ENCODE measurements around the gene HDLBP.
"Not testable (repeated sequence)": the region's sequence is repeated elsewhere in the genome, so short reads cannot be mapped to it uniquely, and the experiment has no call there.

The HDLBP gene

DNA sequence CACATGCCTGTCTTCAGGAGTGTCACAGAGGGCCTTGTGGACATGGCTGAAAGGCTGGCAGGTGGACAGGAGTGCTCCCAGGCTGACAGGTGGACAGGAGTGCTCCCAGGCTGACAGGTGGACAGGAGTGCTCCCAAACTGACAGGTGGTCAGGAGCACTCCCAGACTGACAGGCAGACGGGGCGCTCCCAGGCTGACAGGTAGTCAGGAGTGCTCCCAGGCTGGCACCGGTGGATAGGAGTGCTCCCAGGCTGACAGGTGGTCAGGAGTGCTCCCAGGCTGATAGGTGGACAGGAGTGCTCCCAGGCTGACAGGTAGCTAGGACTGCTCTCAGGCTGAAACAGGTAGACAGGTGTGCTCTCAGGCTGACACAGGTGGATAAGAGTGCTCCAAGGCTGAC lies 110.4 kb downstream of the HDLBP start:
- DNase-seq = no peak

DNA sequence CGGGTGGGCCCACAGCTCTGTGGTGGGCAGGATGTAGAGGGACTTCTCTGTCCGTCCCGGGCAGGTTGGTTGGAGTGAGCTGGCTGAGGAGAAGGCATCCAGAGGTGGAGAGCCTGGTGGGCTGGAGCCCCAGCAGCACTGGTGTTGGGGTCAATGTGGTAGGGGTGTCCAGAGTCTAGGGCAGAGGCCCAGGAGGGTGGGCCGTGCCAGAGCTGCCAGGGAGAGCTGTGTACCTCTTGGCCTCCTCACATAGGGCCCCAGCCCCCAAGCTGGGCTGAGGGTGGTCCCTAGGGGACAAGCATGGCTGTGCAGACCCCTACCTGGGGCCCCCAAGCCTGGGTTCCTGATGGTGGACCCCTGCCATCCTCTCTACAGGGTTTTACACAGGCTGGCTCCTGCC lies 111.0 kb downstream of the HDLBP start:
- no peak for DNase-seq

- DNase-seq = no peak
Observed at GRCh38 chr2:241204010-241204384, 111.5 kb downstream of the HDLBP start.

DNA sequence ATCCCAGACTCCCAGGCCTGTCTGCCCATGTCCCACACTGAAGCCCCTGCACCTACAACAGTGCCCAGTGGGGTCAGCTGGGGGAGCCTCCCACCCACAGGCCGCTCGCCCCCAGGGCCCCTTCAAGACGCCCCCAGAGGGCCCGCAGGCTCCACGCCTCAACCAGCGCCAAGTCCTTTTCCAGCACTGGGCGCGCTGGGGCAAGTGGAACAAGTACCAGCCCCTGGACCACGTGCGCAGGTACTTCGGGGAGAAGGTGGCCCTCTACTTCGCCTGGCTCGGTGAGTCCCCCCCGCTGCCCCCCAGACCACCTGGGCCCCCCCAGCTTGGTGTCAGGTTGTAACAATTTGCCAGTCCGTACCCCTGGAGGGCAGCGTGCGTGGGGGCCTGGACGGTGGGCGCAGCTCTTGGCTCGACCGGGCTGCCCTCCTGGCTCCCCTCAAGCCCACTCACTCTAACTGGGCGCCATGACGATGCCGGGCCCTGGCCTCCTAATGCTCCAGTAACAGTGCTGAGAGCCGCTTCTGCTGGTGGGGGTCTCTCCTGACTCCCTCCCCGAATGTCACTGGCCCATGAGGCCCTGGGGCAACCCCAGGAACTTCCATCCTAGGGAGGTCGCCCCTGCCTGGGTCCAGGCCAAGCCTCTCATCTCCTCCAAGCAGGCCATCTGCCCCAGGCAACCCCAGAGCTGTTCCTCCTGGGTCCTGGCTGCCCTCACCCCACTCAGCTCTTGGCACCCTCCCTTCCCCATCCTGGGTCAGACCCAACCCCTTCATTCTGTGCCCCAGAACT lies 112.1 kb downstream of the HDLBP start:
- DNase-seq = no peak

DNA sequence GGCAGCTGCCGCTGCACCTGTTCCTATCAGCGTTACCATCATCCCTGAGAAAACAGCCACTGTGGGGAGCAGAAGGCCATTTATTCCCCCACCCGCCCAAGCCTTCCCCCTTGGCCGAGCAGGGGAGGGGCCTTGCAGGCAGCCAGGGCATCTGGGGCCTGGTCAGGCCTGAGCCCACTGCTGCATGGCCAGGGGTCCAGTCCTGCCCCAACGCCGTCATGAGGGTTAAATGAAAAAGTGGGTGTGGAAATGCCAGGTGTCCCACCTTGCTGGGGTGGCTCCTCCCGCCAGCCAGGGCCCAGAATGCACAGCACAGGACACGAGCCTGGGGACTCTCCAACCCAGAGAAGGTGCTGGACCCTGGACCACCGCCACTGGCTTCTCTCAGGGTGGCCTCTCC lies 112.8 kb downstream of the HDLBP start:
- no peak for DNase-seq

DNA sequence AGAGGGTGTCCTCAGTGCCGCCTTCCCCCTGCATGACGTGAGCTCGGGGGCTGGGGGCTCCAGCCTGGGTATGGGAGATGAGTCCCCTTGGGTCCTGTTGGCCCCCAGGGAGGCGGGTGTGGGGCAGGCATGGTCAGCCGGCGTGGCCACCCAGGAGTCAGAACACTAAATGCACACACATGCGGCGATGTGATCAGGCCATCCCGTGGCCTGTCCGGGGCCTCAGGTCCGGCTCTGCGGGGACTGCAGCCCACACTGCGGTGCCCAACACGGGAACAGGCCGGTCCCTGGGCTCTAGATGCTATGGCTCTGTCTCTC lies 113.2 kb downstream of the HDLBP start:
- DNase-seq = no peak

GRCh38 chr2:241201445-241202267 lies 113.8 kb downstream of the HDLBP start:
- DNase-seq = no peak

DNA sequence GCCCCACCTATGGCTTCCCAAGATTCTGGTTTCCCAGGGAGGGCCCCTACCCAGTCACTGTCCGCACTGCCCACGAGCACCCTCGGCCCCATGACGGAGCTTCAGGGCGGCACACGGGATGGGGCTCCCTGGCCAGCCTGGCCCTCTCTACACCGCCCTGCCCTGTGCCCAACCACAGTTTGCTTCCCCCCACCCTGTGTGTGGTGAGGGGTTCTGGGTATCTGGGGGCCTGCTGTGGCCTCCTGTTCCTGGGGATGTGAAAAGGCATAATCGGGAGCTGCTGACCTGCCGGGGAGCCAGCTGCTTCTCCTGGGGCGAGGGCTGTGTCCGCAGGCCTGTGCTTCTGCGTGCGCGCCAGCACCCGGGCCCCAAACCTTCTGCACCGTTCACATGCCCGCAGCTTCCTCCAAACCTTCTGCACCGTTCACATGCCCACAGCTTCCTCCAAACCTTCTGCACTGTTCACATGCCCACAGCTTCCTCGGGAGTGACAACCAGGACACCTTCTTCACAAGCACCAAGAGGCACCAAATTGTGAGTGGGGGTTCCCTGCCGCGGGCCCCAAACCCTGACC lies 114.6 kb downstream of the HDLBP start:
- DNase-seq = no peak

DNA sequence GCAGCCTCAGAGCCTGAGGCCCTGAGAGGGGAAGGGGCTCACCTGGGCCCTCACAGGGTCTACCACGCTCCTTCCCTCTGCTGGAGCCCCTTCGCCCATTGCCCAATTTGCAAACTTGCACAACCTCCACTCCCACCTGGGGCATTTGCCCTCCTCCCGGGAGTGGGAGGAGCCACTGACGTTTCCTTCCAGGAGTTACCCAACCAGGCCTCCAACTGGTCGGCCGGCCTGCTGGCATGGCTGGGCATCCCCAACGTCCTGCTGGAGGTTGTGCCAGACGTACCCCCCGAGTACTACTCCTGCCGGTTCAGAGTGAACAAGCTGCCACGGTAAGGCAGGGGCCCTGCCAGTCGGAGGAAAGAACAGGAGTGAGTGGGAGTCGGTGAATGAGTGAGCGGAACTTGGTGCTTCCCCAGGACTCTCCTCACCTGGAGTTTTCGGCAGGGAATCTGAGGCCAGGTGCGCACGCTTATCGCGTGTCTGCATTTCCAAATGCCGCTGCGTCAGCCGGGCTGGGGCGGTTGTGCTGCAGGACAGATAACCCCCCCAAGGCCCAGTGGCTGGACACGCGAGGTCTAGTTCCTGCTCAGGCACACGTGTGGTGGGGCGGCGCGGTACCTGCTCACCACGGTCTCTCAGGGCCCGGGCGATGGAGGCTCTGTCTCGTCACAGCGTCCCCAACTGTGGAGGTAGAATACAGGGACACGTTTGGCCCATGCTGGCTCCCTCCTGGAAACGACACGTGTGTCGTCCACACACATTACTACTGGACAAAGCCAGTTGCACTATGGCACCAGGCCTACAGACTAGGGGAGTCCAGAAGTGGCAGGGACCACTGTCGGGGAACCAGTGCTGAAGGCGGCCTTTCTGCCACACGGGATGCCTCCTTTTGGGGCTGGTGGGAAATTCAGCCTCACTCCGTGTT lies 115.3 kb downstream of the HDLBP start:
- DNase-seq = no peak

GRCh38 chr2:241199286-241199685 lies 116.2 kb downstream of the HDLBP start:
- DNase-seq = no peak

- DNase-seq = no peak
Observed at GRCh38 chr2:241198381-241199279, 116.8 kb downstream of the HDLBP start.

GRCh38 chr2:241197947-241198346 lies 117.5 kb downstream of the HDLBP start:
- DNase-seq = no peak

DNA sequence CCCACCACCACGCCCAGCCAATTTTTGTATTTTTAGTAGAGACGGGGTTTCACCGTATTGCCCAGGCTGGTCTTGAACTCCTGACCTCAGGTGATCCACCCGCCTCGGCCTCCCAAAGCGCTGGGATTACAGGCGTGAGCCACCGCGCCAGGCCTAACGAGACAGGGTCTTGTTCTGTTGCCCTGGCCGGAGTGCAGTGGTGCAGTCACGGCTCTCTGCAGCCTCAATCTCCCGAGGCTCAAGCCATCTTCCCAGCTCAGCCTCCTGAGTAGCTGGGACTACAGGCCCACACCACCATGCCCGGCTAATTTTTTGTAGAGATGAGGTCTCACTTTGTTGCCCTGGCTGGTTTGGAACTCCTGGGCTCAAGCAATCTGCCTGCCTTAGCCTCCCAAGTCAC lies 118.2 kb downstream of the HDLBP start:
- DNase-seq = not testable (repeated sequence)

GRCh38 chr2:241195506-241196130 lies 119.9 kb downstream of the HDLBP start:
- no peak for DNase-seq

- no peak for DNase-seq
Observed at GRCh38 chr2:241194811-241195210, 120.7 kb downstream of the HDLBP start.

DNA sequence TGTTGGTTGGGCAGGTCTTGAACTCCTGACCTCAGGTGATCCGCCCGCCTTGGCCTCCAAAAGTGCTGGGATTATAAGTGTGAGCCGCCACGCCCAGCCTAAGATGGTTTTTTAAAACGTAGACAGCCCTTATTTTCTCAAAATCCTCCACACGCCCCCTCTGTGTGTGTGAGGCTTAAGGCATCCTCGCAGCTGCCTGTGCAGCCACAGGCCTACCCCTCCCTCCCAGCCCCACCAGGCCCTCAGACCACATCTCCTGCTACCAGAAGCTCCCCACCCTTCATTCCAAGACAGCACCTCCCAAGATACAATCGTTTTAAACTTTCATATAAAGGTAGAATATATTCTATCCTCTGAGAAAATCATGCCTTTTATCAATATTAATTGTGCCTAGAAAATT lies 122.2 kb downstream of the HDLBP start:
- no peak for DNase-seq

GRCh38 chr2:241191081-241191480 lies 124.4 kb downstream of the HDLBP start:
- DNase-seq = no peak

- DNase-seq = no peak
Observed at GRCh38 chr2:241190291-241190981, 125.0 kb downstream of the HDLBP start.

GRCh38 chr2:241189856-241190201 lies 125.6 kb downstream of the HDLBP start:
- DNase-seq = no peak

DNA sequence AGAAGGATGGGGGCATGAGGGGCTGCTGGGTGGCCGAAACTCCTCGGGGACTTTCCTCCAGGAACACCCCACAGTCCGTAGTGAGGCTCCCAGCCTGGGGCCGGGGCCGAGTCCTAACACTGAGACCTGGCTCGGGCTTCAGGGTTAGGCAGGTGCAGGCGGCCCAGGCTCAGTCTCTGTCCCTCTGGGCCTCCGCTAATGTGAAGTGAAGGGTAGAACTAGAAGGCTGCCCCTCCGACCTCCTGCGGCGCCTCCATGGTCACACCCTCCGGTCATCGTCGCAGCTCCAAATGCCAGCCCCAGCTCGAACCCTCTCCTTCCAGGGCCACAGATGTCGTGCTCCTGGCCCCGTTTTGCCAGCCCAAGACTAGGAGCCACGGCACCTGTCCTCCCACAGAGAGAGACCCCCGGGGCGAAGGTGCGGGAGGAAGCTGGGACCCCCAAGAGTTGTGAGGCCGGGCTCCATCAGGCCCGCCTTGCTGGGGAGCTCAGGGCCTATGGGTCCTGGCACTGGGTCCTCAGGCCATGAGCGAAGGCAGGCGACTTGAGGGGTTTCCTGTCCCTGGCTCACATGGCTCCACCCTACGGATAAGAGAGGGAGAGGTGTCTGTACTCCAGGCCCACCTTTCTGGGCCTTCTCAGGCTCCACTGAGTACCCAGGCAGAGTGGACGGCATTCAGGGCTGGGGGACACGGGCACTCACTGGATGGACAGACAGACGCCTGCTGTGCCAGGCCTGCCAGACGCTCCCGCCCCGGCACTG lies 126.2 kb downstream of the HDLBP start:
- DNase-seq = no peak
